Stimulated activated CD4-positive, alpha-beta T cell treated with anti-CD3 and anti-CD28 coated beads, Interleukin-4, amount 100 ng/mL, for 48 hours (primary cell): ENCODE data around the gene WFS1.

Experiments used
- DNase-seq, 2 donors: peaks; one replicate each; pipeline ENCODE4 v3.0.0-alpha.2; 2020; ENCODE audit warnings: low read depth in 2 of 2

WFS1 gene

DNA sequence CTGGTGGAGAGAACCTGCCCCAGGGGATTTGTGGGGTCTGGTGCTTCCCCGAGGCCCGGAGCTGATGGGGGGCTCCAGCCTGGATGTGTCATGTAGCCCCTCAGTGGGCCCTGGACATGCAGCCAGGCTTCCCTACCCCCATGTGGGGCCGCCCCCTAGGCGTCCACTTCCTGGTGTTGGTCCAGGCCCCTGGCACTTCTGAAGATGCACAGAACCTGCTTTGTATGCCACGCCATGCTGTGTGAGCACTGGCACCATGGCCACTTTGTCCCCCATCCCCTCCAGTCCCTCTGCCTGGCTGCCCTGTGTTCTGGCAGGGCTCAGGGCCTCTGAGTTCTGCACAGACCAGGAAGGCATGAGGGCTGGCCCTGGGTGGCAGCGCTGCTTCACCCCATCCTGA, 29.2 kb downstream of the WFS1 start:
- no peak for DNase-seq

DNA sequence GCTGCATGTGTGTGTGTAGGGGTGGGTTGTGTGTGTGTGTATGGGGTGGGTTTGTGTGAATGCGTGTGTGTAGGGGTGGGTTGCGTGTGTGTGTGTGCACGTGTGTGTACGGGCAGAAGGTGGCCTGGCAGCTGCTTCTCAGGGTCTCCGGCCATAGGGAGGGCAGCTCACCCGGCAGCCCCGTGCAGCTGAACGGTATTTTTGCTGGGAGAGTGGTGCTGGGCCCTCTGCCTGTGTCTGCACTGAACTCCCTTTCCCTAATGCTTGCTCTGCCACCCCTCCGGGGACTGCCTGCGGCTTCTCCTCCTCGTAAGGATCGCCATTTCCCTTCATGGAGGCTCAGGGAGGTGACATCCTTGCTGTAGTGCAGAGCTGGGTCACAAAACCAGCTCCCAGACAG, 30.2 kb downstream of the WFS1 start:
- DNase-seq = no peak

DNA sequence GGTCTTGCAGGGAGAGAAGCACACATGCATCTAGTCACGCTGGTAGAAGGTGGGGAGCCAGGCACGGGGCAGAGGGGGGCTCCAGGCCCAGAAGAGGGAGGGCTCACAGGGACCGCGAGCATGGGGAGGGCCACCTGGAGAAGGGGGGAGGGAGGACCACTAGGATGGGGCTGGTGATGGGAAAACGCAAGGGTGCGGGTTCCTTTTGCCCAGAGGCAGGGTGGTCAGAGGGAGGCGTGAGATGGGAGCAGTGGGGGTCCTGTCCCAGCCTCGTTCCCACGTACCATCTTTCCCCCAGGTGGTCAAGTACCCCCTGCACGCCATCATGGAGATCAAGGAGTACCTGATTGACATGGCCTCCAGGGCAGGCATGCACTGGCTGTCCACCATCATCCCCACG, 30.7 kb downstream of the WFS1 start:
- DNase-seq = no peak

DNA sequence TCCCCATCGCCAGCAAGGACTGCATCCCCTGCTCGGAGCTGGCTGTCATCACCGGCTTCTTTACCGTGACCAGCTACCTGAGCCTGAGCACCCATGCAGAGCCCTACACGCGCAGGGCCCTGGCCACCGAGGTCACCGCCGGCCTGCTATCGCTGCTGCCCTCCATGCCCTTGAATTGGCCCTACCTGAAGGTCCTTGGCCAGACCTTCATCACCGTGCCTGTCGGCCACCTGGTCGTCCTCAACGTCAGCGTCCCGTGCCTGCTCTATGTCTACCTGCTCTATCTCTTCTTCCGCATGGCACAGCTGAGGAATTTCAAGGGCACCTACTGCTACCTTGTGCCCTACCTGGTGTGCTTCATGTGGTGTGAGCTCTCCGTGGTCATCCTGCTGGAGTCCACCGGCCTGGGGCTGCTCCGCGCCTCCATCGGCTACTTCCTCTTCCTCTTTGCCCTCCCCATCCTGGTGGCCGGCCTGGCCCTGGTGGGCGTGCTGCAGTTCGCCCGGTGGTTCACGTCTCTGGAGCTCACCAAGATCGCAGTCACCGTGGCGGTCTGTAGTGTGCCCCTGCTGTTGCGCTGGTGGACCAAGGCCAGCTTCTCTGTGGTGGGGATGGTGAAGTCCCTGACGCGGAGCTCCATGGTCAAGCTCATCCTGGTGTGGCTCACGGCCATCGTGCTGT, 31.5 kb downstream of the WFS1 start:
- DNase-seq = no peak

DNA sequence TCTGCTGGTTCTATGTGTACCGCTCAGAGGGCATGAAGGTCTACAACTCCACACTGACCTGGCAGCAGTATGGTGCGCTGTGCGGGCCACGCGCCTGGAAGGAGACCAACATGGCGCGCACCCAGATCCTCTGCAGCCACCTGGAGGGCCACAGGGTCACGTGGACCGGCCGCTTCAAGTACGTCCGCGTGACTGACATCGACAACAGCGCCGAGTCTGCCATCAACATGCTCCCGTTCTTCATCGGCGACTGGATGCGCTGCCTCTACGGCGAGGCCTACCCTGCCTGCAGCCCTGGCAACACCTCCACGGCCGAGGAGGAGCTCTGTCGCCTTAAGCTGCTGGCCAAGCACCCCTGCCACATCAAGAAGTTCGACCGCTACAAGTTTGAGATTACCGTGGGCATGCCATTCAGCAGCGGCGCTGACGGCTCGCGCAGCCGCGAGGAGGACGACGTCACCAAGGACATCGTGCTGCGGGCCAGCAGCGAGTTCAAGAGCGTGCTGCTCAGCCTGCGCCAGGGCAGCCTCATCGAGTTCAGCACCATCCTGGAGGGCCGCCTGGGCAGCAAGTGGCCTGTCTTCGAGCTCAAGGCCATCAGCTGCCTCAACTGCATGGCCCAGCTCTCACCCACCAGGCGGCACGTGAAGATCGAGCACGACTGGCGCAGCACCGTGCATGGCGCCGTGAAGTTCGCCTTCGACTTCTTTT, 32.2 kb downstream of the WFS1 start:
- no peak for DNase-seq

DNA sequence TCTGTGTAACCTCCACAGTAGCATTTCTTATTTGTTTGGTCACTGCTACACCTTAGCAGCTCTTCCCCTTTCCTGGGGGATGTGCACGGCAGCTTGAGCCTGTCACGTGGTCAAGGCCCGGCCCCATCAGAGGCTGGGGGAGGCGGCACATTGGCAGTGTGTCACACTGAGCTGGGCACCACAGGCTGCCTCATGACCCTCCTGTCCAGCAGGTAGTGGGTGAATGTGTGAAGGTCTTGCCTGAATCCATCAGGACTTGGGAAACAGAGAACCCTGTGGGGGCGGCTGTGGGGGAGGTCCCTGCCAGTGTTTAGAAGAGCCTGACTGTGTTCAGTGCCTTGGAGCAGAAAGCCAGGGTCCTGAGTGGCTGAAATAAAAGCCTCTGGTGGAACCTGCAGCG, 33.2 kb downstream of the WFS1 start:
- no peak for DNase-seq

DNA sequence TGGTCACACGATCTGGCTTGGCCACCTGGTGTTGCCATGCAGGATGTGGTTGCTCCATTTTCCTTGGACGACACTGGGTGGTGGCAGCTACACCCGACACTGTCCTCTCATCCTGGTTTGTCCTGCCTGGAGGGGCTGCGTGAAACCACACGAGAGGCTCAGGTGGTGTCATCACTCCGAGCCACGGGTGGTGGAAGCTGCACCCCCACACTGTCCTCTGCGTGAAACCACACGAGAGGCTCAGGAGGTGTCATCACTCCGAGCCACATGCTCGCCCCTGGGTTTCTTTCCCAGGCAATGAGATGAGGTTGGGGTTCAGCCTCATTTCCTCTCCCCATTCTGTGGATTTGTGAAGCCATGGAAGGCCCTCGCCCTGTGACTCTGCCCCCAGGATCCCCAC, 34.3 kb downstream of the WFS1 start:
- no peak for DNase-seq

DNA sequence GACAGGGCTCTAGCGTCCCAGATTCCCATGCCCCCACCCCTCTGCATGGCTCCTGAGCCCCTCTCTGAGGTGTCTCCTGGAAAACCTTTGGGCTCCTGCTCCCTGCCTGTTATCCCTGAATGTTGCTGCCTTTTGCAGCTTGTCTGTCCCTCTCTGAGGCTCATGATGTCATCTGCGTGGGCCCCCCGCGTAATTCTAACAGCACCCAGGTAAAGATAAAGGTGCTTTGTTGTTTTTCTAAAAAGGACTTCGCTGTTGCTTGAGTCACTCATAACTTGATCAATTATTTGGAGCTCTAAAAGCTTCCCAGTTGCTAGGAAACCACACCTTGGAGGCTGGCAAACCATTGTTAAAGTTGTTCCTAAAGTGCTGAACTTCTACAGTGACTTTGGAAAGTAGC, 36.6 kb downstream of the WFS1 start:
- no peak for DNase-seq

DNA sequence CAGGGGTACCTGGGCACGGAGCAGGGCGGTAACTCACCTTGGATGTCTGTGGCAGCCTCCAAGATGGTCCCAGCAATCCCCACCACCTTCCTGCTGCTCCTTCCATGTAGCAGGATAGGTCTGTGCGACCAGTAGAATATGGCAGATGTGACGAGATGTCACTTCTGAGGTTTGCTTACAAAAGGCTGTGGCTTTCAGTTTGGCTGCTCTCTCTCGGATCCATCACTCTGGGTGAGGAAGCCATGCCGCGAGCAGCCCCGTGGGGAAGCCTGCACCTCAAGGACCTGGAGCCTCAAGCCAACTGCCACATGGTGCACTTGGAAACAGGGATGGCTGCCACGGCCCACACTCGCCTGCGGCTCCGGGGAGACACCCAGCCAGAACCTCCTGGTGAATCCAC, 37.6 kb downstream of the WFS1 start:
- no peak for DNase-seq

DNA sequence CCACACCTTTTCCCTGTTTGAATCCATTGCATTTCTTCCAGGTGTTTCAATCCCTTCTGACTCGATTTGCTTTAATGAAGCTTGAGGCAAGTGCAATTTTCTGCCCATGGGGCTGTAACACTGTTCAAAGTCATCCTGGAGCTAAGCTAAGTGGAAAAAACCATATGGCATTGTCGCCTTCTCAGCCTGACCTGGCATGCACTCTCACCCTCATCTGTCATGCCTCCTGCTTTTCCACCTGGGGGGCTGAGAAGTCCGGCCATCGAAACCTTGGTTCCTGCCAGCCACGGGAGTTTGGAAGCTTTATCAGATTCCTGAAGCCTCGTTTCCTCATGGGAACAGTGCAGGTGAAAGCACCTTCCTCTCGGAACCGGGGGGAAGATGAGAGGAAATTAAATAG, 38.2 kb downstream of the WFS1 start:
- DNase-seq = no peak

DNA sequence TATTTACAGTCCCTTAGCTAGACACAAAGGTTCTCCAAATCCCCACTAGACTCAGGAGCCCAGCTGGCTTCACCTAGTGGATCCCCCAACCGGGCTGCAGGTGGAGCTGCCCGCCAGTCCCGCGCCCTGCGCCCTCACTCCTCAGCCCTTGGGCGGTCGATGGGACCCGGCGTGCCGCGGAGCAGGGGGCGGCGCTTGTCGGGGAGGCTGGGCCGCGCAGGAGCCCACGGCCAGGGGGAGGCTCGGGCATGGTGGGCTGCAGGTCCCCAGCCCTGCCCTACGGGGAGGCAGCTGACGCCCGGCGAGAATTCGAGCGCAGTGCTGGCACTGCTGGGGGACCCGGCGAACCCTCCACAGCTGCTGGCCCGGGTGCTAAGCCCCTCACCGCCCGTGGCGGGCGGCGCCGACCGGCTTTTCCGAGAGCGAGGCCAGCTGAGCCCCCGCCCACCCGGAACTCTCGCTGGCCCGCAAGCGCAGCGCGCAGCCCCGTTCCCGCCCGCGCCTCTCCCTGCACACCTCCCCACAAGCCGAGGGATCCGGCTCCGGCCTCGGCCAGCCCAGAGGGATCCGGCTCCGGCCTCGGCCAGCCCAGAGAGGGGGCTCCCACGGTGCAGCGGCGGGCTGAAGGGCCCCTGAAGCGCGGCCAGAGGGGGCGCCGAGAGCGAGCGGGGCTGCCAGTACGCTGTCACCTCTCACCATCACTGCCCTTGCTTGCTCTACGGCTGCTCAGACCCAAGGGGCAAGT, 39.4 kb downstream of the WFS1 start:
- no peak for DNase-seq

DNA sequence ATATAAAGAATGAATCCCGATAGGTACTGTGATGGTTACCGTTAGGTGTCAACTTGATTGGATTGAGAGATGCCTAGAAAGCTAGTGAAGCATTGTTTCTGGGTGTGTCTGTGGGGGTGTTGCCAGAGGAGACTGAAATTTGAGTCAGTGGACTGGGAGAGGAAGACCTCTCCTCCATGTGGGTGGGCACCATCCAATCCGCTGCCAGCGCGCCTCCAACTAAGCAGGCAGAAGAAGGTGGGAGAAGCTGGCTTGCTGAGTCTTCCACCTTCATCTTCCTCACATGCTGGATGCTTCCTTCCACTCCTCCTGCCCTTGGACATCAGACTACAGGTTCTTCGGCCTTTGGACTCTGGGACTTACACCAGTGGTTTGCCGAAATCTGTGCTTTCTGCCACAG, 40.1 kb downstream of the WFS1 start:
- DNase-seq = no peak

DNA sequence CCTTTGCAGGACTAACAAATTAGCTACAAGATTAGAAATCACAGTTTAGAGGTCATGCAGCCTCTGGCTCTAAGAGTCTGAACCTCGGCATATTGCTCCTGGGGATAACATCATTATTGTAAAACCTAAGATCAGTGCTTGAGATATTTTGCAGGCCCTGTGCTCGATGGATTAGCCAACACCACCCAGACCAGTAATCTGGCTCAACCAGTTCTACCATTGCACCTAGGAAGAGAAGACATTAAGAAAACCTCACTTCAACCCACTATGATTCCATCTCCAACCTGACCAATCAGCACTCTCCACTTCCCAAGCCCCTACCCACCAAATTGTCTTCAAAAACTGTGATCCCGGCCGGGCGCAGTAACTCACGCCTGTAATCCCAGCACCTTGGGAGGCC, 43.6 kb downstream of the WFS1 start:
- DNase-seq = no peak

DNA sequence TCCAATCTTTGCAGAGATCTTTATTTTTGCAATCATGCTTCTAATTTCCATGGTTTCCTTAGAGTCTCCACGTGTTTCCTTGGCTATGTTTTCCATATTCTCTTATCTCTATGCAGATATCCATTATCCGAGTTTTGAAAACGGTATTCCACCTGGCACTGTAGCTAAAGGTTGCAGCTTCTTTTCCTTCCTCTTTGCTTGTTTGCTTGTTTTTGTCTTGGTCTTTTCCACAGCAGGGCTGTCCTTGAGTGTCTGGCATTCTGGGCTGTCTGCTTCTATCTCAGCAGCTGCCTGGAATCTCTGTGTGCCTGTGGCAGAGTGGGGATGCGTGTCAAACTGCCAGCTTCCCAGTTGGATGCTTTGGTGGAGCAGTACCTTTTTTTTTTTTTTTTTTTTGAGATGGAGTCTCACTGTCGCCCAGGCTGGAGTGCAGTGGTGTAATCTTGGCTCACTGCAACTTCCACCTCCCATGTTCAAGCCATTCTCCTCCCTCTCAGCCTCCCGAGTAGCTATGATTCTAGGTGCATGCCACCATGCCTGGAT, 46.9 kb downstream of the WFS1 start:
- DNase-seq = no peak

DNA sequence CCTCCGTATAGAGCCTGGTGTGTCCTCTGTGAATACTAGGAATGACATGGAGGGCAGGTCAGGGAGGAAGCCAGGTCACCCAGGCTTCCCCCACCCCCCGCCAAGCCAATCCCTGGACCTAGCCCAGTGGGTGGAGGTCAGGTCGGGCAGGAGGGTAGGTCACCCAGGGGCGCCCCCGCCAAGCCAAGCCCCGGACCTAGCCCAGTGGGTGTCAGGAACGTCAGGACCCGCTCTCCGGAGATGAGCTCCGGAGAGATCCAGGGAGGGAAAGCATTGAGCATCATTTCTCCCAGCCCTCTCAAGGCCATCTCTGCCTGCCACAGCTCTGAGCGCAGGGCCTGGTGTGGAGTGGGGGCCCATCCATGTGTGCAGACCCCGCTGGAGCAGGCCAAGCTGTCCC, 48.6 kb downstream of the WFS1 start:
- no peak for DNase-seq

DNA sequence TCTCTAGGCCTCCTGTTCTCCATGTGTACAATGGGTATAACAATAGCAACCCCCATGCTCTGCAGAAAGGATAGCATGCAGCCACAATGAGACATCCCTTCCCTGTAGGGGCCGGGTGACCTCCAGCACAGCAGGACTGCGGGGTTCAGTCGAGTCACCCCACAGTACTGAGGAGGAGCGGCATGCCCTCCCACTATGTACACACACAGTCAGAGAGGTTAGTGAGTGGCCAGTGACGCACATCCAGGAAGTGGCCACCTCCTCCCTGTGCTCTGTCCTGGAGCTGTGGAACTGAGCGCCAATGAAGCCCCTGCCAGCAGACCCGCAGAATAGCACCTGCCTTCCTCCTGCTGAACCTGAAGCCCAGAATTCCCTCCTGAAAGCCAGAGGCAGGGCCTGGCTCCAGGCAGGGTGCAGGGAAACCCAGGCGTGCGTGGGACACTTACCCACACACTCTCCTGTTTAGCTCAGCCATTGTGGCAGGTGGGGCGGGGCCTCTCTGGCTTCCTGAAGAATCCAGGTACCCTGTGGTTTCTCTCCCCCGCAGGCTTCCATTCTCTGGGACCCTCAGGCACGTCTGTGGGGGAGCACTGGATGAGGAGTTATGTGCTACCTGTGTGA, 50.0 kb downstream of the WFS1 start:
- no peak for DNase-seq

DNA sequence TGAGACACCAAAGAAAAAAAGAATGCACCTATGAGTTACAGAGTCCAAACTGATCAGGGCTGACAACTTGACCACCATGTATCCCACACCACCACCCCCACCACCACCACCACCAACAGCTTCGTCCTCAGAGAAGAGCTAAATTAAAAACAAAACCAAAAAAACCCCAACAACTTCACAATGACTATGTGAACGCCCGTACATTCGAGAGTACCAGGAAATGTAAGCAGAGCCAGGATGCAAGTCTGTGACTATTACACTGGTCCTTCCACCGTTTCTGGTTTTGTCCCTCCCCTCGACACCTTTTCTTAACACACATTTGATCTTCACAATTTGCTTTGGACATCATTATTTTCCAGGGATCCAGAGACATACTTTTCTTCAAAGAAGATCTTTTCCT, 51.0 kb downstream of the WFS1 start:
- no peak for DNase-seq

DNA sequence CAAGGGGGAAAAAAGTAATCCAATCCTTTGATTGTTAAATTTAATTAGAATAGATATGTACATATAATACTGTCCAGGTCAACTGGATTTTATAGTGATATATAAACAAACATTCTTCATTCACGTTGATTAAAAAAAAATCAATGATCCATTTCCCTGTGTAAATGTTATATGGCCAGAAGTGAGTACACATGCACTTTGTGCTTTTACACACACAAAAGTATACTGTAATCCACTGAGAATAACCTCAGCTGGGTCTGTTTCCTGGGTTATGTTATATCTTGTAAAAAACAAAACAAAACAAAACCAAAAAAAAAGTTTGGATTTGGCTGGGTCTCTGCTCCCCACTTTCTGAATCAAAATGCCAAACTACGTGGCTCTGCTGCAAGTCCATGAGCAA, 51.7 kb downstream of the WFS1 start:
- DNase-seq = no peak

DNA sequence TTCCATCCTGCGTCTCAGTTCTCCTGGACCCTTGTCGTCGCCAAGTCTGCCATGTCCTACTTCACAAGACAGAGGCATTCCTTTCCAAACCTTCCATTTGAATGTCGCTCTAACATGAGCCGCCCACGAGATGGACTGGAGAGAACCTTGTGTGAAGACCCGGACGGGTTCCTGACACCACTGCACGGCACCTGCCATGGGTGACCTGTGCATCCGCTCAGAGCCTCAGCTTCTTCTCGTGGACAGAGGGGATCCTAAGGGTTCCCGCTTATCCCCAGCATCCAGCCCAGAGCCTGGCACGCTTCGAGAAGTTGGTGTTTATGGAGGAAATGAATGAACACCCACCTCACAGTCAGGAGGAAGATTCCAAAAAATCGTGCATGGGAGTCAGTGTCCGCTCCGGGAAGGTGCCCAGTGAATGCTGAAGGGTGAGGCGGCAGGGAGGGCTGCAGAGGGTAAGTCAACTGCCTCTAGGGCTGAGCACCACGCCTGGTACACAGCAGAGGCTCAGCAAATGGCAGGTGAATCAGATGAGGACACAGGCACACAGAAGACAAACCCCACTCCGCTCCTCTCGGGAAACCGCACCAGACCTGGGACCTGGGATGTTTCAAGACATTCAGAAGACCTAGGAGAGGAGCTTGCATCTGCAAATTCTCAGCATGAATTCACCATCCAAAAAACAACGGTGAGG, 52.6 kb downstream of the WFS1 start:
- DNase-seq = no peak

DNA sequence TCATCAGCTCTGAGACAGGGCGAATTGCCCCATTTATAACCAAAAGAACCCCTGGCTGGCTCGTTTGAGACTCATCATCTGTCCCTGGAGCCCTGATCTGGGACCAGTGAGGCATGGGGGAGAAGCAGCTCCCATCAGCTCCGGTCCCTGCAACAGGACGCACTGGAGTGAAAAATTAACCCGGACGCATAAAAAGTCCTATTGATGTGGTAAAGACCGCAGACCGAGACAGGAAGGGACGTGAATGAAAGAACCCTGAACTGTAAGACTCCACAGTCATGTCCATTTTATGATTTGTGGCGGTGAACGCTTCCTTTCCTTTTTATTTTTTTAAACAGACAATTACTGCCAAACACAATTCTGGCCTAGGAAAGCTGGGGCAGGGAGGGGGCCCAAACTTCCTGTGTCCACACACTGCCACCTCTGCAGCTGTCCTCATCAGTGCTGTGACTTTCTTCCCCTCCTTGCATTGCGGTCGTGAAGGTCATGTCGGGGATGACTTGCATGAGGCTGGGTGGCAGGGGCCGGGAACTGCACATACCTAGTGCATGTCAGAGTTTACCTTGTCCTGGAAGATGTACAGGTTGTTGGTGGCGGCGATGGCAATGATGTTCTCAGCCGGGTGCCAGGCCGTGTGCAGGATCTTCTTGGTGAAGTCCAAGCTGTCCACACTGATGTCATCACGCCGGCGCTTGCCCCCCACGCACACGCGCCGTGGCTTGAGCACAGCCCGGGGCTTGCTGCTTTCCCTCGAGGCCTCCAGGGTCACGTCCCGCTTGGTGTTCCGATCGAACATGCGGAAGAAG, 53.3 kb downstream of the WFS1 start:
- no peak for DNase-seq

DNA sequence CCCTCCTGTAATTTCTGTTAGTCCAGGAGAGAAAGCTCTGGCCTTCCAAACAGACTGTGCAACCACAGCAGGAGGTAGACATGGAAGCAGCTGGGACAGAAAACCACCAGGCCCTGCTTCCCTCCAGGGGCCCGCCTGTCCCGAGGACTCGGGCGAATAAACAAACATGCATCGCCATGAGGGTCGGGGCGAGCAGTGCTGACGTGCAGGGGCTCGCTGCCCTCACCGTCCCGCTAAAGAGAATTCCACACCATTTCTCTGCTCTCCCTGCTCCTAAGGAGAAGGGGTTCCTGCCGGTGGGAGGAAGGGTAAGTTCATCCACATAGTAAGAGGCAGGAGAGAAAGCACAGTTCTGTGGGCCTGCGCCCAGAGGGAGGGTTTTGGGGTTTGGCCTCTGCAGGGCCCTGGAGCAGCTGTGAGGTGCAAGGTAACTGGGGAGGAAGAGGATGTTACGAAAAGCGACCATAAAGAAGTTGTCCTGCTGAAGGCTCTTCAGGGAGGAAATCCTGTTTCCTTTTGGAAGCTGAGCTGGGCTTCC, 54.9 kb downstream of the WFS1 start:
- DNase-seq = no peak
